ENCODE data around the gene YTHDC2.

GRCh38 chr5:113575074-113575473 is 61.6 kb downstream of the YTHDC2 start:
- TF ChIP-seq CREB1 (IDR thresholded peaks at IDR 0.05; ENCODE audit: low read depth) (no peak), ZBTB7A (IDR thresholded peaks at IDR 0.05; ENCODE audit: low read depth) (no peak), YY1 (IDR thresholded peaks at IDR 0.05; ENCODE audit: low read depth) (no peak)
- TF ChIP-seq, protein P1, sequence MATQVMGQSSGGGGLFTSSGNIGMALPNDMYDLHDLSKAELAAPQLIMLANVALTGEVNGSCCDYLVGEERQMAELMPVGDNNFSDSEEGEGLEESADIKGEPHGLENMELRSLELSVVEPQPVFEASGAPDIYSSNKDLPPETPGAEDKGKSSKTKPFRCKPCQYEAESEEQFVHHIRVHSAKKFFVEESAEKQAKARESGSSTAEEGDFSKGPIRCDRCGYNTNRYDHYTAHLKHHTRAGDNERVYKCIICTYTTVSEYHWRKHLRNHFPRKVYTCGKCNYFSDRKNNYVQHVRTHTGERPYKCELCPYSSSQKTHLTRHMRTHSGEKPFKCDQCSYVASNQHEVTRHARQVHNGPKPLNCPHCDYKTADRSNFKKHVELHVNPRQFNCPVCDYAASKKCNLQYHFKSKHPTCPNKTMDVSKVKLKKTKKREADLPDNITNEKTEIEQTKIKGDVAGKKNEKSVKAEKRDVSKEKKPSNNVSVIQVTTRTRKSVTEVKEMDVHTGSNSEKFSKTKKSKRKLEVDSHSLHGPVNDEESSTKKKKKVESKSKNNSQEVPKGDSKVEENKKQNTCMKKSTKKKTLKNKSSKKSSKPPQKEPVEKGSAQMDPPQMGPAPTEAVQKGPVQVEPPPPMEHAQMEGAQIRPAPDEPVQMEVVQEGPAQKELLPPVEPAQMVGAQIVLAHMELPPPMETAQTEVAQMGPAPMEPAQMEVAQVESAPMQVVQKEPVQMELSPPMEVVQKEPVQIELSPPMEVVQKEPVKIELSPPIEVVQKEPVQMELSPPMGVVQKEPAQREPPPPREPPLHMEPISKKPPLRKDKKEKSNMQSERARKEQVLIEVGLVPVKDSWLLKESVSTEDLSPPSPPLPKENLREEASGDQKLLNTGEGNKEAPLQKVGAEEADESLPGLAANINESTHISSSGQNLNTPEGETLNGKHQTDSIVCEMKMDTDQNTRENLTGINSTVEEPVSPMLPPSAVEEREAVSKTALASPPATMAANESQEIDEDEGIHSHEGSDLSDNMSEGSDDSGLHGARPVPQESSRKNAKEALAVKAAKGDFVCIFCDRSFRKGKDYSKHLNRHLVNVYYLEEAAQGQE (IDR thresholded peaks at IDR 0.05; ENCODE audit: low read depth), result no peak
